Measurements from ENCODE around the gene C2orf92. TPM values are rescaled to one million over a fixed set of nuclear protein-coding genes. Genes with fewer than 3 reads are reported as not detected.
A peak's percentile ranks its signal among the peaks of the same experiment; 100 is the strongest.

Gene C2orf92
- total and polyA plus RNA-seq, 2 donors (not counting 3 experiments of a cell fraction or from before 2014, with no cell fraction given) = 1.8 to 7.9 TPM

GRCh38 chr2:97699765-97700444, 30.4 kb downstream of the C2orf92 start:
- Histone ChIP-seq H3K27ac (ENCODE audit: insufficient read depth, low read depth, low read length) (no peak overlapping the region), H3K79me2 (ENCODE audit: control insufficient read depth, insufficient read depth, low read length) (no peaks in the 10 kb centered on the region), H2AFZ (ENCODE audit: low read depth, low read length) (no peak overlapping the region), H3K27me3 (ENCODE audit: control insufficient read depth in 2 of 2, insufficient read depth in 2 of 2, low read length in 2 of 2) (peaks cover 0 to 2% of the 10 kb centered on the region in 2 experiments), H3K4me1 (ENCODE audit: control insufficient read depth, extremely low read depth, insufficient read depth, low read length) (no peaks in the 10 kb centered on the region), H3K4me2 (ENCODE audit: insufficient read depth, low read length) (no peak overlapping the region), H4K20me1 (replicated peaks; ENCODE audit: control insufficient read depth, extremely low read depth, insufficient read depth, low read length) (no peaks in the 10 kb centered on the region), H3K9me3 (replicated peaks; ENCODE audit: control insufficient read depth, insufficient read depth, low read length) (no peaks in the 10 kb centered on the region), H3K4me3 (replicated peaks in 1 of 3; ENCODE audit: insufficient read depth in 1 of 3, low read depth in 1 of 3, low read length in 3 of 3) (no peak overlapping the region), H3K9ac (replicated peaks; ENCODE audit: extremely low read depth, insufficient read depth, low read length) (no peak overlapping the region), H3K36me3 (ENCODE audit: control insufficient read depth in 2 of 2, extremely low read depth in 1 of 2, insufficient read depth in 2 of 2, low read length in 2 of 2) (no peaks in the 10 kb centered on the region), H3K9me1 (replicated peaks; ENCODE audit: control insufficient read depth, extremely low read depth, insufficient read depth, low read length) (no peaks in the 10 kb centered on the region)
- no peak for TF ChIP-seq EZH2 (IDR thresholded peaks at IDR 0.05; ENCODE audit: borderline replicate concordance, low read depth, low read length, severe bottlenecking)
- no peak for TF ChIP-seq FOS (IDR thresholded peaks at IDR 0.05; ENCODE audit: borderline replicate concordance, insufficient read depth, low read length)
- TF ChIP-seq POLR2AphosphoS5 (IDR thresholded peaks at IDR 0.05; ENCODE audit: insufficient read depth, low read depth, low read length) = no peak
- TF ChIP-seq, protein P1, sequence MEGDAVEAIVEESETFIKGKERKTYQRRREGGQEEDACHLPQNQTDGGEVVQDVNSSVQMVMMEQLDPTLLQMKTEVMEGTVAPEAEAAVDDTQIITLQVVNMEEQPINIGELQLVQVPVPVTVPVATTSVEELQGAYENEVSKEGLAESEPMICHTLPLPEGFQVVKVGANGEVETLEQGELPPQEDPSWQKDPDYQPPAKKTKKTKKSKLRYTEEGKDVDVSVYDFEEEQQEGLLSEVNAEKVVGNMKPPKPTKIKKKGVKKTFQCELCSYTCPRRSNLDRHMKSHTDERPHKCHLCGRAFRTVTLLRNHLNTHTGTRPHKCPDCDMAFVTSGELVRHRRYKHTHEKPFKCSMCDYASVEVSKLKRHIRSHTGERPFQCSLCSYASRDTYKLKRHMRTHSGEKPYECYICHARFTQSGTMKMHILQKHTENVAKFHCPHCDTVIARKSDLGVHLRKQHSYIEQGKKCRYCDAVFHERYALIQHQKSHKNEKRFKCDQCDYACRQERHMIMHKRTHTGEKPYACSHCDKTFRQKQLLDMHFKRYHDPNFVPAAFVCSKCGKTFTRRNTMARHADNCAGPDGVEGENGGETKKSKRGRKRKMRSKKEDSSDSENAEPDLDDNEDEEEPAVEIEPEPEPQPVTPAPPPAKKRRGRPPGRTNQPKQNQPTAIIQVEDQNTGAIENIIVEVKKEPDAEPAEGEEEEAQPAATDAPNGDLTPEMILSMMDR (IDR thresholded peaks at IDR 0.05; ENCODE audit: extremely low read depth in 1 of 2, insufficient read depth in 1 of 2, low read depth in 1 of 2, low read length in 2 of 2) = peak; percentile 56 to 75
- no TSS peak for BruUV-seq (replicated peaks)
- intact Hi-C loops (cut with micrococcal nuclease) (loop anchor here (1.0 to 10.0 kb wide), 3 partner anchors 49 to 685 kb away; partner anchors contain the start of gene COX5B), dilution Hi-C loops (cut with MboI; ENCODE audit: extremely low pct_ligation_motif_present, low sequenced_read_pairs) (no loop called here)
- peak; percentile 81 for FAIRE-seq
- CTCF ChIA-PET = interaction anchor here (0.5 to 6.0 kb wide), 27 partner anchors 9 to 1136 kb away, joined by 3 to 226 read pairs (median 4); partner anchors contain the start of genes ACTR1B, ANKRD36B, COX5B and ZAP70
- peak; percentile 51 for DNase-seq (ENCODE audit: low read depth, low spot score)
- POLR2A ChIA-PET = interaction anchor here (1.0 kb wide), 1 partner anchor 54 kb away, joined by 3 read pairs; the partner anchor contains the start of gene COX5B

All from endothelial cell of umbilical vein (primary cell).